ENCODE results near the gene ZNF768. TPM values are rescaled to one million over a fixed set of nuclear protein-coding genes. Genes with fewer than 3 reads are reported as not detected.
A peak's percentile ranks its signal among the peaks of the same experiment; 100 is the strongest.

Gene ZNF768
- total and polyA plus RNA-seq, 2 donors (not counting 1 experiment from before 2014, with no cell fraction given), result 24.8 to 36.5 TPM

DNA sequence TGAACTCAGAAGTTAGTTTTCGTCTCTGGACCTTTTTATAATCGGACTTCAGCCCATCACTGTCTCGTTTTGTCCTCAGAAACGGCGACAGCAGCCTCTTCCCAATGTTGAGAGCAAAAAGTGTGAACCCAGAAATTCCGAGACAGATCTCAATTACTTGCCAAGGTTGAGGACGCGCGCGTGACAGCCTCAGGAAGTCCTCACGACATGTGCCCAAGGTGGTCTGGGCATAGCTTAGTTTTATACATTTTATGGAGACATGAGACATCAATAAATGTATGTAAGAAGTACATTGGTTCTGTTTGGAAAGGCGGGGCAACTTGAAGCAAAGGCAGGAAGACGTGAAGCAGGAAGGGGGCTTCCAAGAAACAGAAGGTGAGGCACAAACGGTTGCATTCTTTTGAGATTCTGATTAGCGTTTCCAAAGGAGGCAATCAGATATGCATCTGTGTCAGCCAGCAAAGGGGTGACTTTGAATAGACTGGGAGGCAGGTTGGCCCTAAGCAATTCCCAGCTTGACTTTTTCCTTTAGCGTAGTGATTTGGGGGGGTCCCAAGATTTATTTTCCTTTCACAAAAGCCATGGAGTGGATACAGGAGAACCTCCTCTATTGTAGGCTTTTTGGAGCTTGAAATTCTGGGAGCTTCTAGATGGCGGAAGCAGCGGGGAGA is 8.9 kb upstream of the ZNF768 start:
- 2% methylated on average over 17 of the region's 18 CpGs for WGBS (ENCODE audit: insufficient coverage)
- CTCF ChIA-PET, result interaction anchor here (0.7 to 4.0 kb wide), 35 partner anchors 8 to 165 kb away, joined by 3 to 55 read pairs (median 5); partner anchors contain the start of genes DCTPP1, PRR14, SEPHS2 and ZNF48
- no peak for DNase-seq
- no peaks in the 10 kb centered on the region for H4K20me1 ChIP-seq (ENCODE audit: control insufficient read depth, insufficient read depth, low read length, poor library complexity, severe bottlenecking)
- Mint-ChIP-seq H3K9me3 (ENCODE audit: insufficient read depth) (no peaks in the 10 kb centered on the region), H3K27ac (peak overlapping the region; percentile 94), H3K4me3 (peak overlapping the region; percentile 98), H3K27me3 (no peaks in the 10 kb centered on the region), H3K4me1 (peaks cover 31% of the 10 kb centered on the region)
- TF ChIP-seq, protein P1, sequence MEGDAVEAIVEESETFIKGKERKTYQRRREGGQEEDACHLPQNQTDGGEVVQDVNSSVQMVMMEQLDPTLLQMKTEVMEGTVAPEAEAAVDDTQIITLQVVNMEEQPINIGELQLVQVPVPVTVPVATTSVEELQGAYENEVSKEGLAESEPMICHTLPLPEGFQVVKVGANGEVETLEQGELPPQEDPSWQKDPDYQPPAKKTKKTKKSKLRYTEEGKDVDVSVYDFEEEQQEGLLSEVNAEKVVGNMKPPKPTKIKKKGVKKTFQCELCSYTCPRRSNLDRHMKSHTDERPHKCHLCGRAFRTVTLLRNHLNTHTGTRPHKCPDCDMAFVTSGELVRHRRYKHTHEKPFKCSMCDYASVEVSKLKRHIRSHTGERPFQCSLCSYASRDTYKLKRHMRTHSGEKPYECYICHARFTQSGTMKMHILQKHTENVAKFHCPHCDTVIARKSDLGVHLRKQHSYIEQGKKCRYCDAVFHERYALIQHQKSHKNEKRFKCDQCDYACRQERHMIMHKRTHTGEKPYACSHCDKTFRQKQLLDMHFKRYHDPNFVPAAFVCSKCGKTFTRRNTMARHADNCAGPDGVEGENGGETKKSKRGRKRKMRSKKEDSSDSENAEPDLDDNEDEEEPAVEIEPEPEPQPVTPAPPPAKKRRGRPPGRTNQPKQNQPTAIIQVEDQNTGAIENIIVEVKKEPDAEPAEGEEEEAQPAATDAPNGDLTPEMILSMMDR (IDR thresholded peaks at IDR 0.05), result no peak
- no peak for TF ChIP-seq EZH2 (IDR thresholded peaks at IDR 0.05; ENCODE audit: borderline replicate concordance, insufficient read depth, low read depth, low read length, poor library complexity, severe bottlenecking)
- H3K4me3 ChIP-seq (ENCODE audit: control extremely low read depth in 1 of 5, extremely low read depth in 1 of 5, insufficient read depth in 1 of 5, low read depth in 2 of 5, low read length in 4 of 5), result peak overlapping the region; percentile 80 to 93 (median 88)
- POLR2A ChIA-PET, result interaction anchor here (0.6 to 3.5 kb wide), 19 partner anchors 8 to 120 kb away, joined by 3 to 38 read pairs (median 4); partner anchors contain the start of genes DCTPP1, PRR14, ZNF689 and ZNF764
- H3K27me3 ChIP-seq (replicated peaks in 1 of 4; ENCODE audit: control extremely low read depth in 1 of 4, control insufficient read depth in 3 of 4, insufficient read depth in 4 of 4, low read length in 3 of 4), result no peaks in the 10 kb centered on the region
- H3K27ac ChIP-seq (ENCODE audit: low read length in 2 of 2), result peak overlapping the region; percentile 89 to 94
- intact Hi-C loops (cut with micrococcal nuclease), result loop anchor here (1.0 to 2.0 kb wide), 9 partner anchors 8 to 163 kb away; partner anchors contain the start of genes DCTPP1, FBRS, ZNF764 and ZNF785
- H3K4me2 ChIP-seq (replicated peaks; ENCODE audit: low read depth, low read length, poor library complexity, severe bottlenecking), result peak overlapping the region; percentile 80
- H3K9ac ChIP-seq (ENCODE audit: low read length), result peak overlapping the region; percentile 79
- H2AFZ ChIP-seq (ENCODE audit: insufficient read depth, low read depth, low read length, poor library complexity, severe bottlenecking), result peak overlapping the region; percentile 82
- H3K36me3 ChIP-seq (replicated peaks in 1 of 2; ENCODE audit: control extremely low read depth in 1 of 2, control insufficient read depth in 1 of 2, extremely low read depth in 1 of 2, insufficient read depth in 2 of 2, low read length in 1 of 2), result peaks cover 0 to 9% of the 10 kb centered on the region in 2 experiments
- H3K79me2 ChIP-seq (ENCODE audit: control insufficient read depth, insufficient read depth, low read length), result peaks cover 48% of the 10 kb centered on the region
- H3K4me1 ChIP-seq (ENCODE audit: control insufficient read depth in 2 of 2, insufficient read depth in 2 of 2, low read length in 2 of 2), result peaks cover 8 to 23% of the 10 kb centered on the region in 2 donors
- ATAC-seq (ENCODE audit: low read depth), result peak; percentile 9
- no peaks in the 10 kb centered on the region for H3K9me3 ChIP-seq (ENCODE audit: control extremely low read depth in 1 of 3, control insufficient read depth in 2 of 3, insufficient read depth in 1 of 3, low read length in 2 of 3)
